A673 (cell line): Measurements from ENCODE around the gene SPIB. TPM values are rescaled to one million over a fixed set of nuclear protein-coding genes. Genes with fewer than 3 reads are reported as not detected.

ENCODE experiments used
- BruUV-seq: library from RNA; stranded (reverse); fragments of 400-500 nt; replicated peaks from 2 replicates; lab custom pipeline; 2021; lab: Mats Ljungman, UMichigan
- CTCF ChIA-PET: fragments of 300-600 bp; sonication (Branson Sonifier 250); formaldehyde crosslinking; loops from one replicate; lab custom pipeline; 2022; ENCODE audit warnings: antibody characterized with exemption; lab: Charles Lee
- POLR2A ChIA-PET: fragments of 300-600 bp; sonication (Branson Sonifier 250); formaldehyde crosslinking; loops from one replicate; lab custom pipeline; 2022; ENCODE audit warnings: antibody characterized with exemption; ENCODE audit not compliant: low non-redundant PET; lab: Charles Lee
- DNase-seq: peaks from one replicate; pipeline ENCODE4 v3.0.0-alpha.2; 2015; ENCODE audit warnings: low spot score
- H3K27ac ChIP-seq: fragments of 200-600 bp; sonication (generic); 2 replicates; pipeline ENCODE4 v1.5.1; 2016; ENCODE audit warnings: mixed run types, low read depth, mild to moderate bottlenecking, mixed read lengths, antibody characterized with exemption, low read length; ENCODE audit not compliant: poor library complexity, severe bottlenecking
- H3K27me3 ChIP-seq: fragments of 200-600 bp; sonication (generic); replicated peaks from 2 replicates; pipeline ENCODE4 v1.6.1; 2017; ENCODE audit warnings: mixed run types, low read depth, mild to moderate bottlenecking, mixed read lengths, antibody characterized with exemption, low read length; ENCODE audit not compliant: insufficient read depth, poor library complexity
- H3K36me3 ChIP-seq: fragments of 200-600 bp; sonication (generic); 2 replicates; pipeline ENCODE4 v1.6.1; 2016; ENCODE audit warnings: mixed run types, mild to moderate bottlenecking, mixed read lengths, antibody characterized with exemption, low read length; ENCODE audit not compliant: insufficient read depth, poor library complexity, severe bottlenecking
- H3K4me1 ChIP-seq: fragments of 200-600 bp; sonication (generic); 2 replicates; pipeline ENCODE4 v1.6.1; 2017; ENCODE audit warnings: mixed run types, mild to moderate bottlenecking, mixed read lengths, antibody characterized with exemption, low read length; ENCODE audit not compliant: insufficient read depth, poor library complexity, severe bottlenecking
- H3K4me3 ChIP-seq: fragments of 200-600 bp; sonication (generic); 2 replicates; pipeline ENCODE4 v1.5.1; 2016; ENCODE audit warnings: low read depth, mixed run types, mild to moderate bottlenecking, mixed read lengths, low read length; ENCODE audit not compliant: poor library complexity, severe bottlenecking
- H3K9me3 ChIP-seq: fragments of 200-600 bp; sonication (generic); 2 replicates; pipeline ENCODE4 v1.6.1; 2016; ENCODE audit warnings: mixed run types, low read depth, mild to moderate bottlenecking, mixed read lengths, antibody characterized with exemption, low read length; ENCODE audit not compliant: poor library complexity, severe bottlenecking
- CTCF ChIP-seq: fragments of 300-800, 200-600 bp; sonication (generic); conservative IDR thresholded peaks from 2 replicates; pipeline ENCODE4 v1.5.1; 2017; ENCODE audit warnings: low read depth, mild to moderate bottlenecking, antibody characterized with exemption, low read length, moderate library complexity, mixed read lengths
- EZH2 ChIP-seq: fragments of 200-600 bp; sonication (generic); IDR thresholded peaks from 2 replicates; pipeline ENCODE4 v1.6.1; 2017; ENCODE audit warnings: borderline replicate concordance, low read depth, mild to moderate bottlenecking, mixed read lengths, antibody characterized with exemption, low read length; ENCODE audit not compliant: poor library complexity, severe bottlenecking
- intact Hi-C: fragments of 100-400 bp; cut with micrococcal nuclease; formaldehyde crosslinking; loops from one replicate; pipeline ENCODE4 v1.10.0; 2022; ENCODE audit not compliant: unreplicated experiment
- total RNA-seq: library from RNA; stranded (reverse); gene quantifications from 2 replicates; pipeline ENCODE4 v1.2.3, GENCODE V29; 2021

Gene SPIB
- total RNA-seq, 1 experiment from 2014 or later = 0.75 TPM

GRCh38 chr19:50413531-50413930, 5.2 kb upstream of the SPIB start:
- intact Hi-C loops = no loop called here
- TF ChIP-seq CTCF = no peak
- TF ChIP-seq EZH2 = no peak
- Histone ChIP-seq H3K4me1 (no peaks in the 10 kb centered on the region), H3K27ac (no peak overlapping the region), H3K36me3 (peaks cover 21% of the 10 kb centered on the region), H3K27me3 (no peaks in the 10 kb centered on the region), H3K4me3 (no peak overlapping the region), H3K9me3 (no peaks in the 10 kb centered on the region)
- BruUV-seq = no TSS peak
- ChIA-PET POLR2A (no interaction called here), CTCF (no interaction called here)
- no peak for DNase-seq

GRCh38 chr19:50414864-50415660, 3.7 kb upstream of the SPIB start:
- H3K9me3 ChIP-seq = no peaks in the 10 kb centered on the region
- BruUV-seq = no TSS peak
- TF ChIP-seq EZH2 (no peak), CTCF (peak; percentile 92)
- no peak overlapping the region for H3K27ac ChIP-seq
- H3K36me3 ChIP-seq = peaks cover 6% of the 10 kb centered on the region
- ChIA-PET POLR2A (no interaction called here), CTCF (interaction anchor here (0.7 kb wide), 1 partner anchor 47 kb away, joined by 4 read pairs; no protein-coding TSS in a partner anchor)
- peak; percentile 84 for DNase-seq
- intact Hi-C loops = loop anchor here (2.0 kb wide), 1 partner anchor 46 kb away; no protein-coding TSS in a partner anchor
- no peak overlapping the region for H3K4me3 ChIP-seq
- H3K27me3 ChIP-seq = no peaks in the 10 kb centered on the region
- H3K4me1 ChIP-seq = no peaks in the 10 kb centered on the region

GRCh38 chr19:50415661-50416033, 3.1 kb upstream of the SPIB start:
- H3K36me3 ChIP-seq = peaks cover 5% of the 10 kb centered on the region
- ChIA-PET CTCF (interaction anchor here (0.7 kb wide), 1 partner anchor 48 kb away, joined by 4 read pairs; no protein-coding TSS in a partner anchor), POLR2A (no interaction called here)
- no peaks in the 10 kb centered on the region for H3K9me3 ChIP-seq
- intact Hi-C loops = loop anchor here (2.0 kb wide), 1 partner anchor 47 kb away; no protein-coding TSS in a partner anchor
- no TSS peak for BruUV-seq
- H3K27me3 ChIP-seq = no peaks in the 10 kb centered on the region
- no peaks in the 10 kb centered on the region for H3K4me1 ChIP-seq
- DNase-seq = no peak
- H3K4me3 ChIP-seq = no peak overlapping the region
- TF ChIP-seq EZH2 (no peak), CTCF (no peak)
- H3K27ac ChIP-seq = no peak overlapping the region
